GM21737 (cell line): ENCODE data around the gene TBC1D22A.

Source experiments
- ATAC-seq: cut with Tn5 transposase; IDR thresholded peaks from one replicate; pipeline ENCODE4 v1.9.1; 2021; ENCODE audit warnings: mild to moderate bottlenecking, moderate library complexity; ENCODE audit not compliant: unreplicated experiment

The TBC1D22A gene

DNA sequence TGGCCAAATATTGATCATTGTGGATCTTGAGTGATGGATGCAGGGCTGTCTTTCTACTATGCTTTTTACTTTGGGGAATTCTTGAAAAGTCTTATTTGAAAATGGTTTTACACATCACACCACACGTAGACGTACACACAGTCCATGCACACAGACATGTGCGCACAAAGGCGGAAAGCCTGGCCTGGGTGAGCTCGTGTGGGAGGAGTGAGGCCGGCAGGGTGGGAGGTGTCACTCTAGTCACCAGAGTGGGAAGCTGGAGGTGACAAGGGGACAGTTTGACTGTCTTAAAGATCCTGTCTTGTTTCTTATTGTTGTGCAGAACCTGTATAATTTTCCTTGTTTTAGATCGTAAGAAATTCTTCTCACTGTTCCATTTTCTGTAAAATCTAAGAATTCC, 326.9 kb downstream of the TBC1D22A start:
- no peak for ATAC-seq

DNA sequence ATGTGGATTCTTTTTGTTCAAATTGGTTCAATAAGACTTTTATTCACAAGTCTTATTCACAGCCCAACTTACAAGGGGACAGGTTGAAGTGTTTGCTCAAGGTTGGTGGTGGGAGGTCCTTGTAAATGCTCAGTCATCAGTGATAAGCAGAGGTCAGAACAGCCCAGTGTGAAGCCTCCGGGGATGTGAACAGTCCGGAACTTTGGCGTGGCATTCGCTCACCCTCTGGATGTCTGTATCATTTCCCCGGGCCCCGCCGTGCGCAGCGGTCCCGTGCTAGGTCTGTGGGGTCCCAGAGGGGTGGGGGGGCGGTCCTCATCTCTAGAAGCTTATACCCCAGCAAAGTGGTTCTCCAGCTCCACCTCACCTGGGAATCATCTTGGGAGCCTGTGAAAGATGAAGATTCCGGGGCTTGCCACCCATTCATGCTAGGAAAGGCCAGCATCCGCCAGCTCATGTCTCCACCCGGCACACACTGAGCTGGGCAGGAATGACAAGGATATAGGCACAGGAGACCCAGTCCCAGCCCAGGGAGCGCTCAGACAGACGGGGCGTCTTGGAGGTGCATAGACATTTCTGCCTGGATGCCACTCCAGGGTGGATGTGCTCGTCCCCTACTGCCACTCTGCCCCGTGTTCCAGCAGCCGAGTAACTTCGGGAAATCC, 327.5 kb downstream of the TBC1D22A start:
- ATAC-seq: no peak

DNA sequence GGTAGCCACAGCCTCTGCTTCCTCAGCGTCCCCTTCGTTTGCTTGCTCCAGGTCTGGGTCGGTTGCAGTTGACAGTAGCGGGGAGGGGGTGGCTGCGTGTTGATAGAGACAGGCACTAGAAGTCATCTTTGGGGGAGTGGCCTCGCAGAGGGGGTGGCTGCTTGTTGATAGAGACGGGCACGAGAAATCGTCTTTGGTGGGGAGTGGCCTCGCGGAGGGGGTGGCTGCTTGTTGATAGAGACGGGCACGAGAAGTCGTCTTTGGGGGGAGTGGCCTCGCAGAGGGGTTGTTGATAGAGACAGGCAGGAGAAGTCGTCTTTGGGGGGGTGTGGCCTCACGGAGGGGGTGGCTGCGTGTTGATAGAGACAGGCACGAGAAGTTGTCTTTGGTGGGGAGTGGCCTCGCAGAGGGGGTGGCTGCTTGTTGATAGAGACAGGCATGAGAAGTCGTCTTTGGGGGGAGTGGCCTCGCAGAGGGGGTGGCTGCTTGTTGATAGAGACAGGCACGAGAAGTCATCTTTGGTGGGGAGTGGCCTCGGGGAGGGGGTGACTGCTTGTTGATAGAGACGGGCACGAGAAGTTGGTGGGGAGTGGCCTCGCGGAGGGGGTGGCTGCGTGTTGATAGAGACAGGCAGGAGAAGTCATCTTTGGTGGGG, 328.3 kb downstream of the TBC1D22A start:
- ATAC-seq: no peak

DNA sequence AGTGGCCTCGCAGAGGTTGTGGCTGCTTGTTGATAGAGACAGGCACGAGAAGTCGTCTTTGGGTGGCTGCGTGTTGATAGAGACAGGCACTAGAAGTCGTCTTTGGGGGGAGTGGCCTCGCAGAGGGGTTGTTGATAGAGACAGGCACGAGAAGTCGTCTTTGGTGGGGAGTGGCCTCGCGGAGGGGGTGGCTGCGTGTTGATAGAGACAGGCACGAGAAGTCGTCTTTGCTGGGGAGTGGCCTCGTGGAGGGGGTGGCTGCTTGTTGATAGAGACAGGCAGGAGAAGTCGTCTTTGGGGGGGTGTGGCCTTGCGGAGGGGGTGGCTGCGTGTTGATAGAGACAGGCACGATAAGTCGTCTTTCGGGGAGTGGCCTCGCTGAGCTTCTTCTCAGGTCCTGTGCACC, 328.8 kb downstream of the TBC1D22A start:
- ATAC-seq: no peak

DNA sequence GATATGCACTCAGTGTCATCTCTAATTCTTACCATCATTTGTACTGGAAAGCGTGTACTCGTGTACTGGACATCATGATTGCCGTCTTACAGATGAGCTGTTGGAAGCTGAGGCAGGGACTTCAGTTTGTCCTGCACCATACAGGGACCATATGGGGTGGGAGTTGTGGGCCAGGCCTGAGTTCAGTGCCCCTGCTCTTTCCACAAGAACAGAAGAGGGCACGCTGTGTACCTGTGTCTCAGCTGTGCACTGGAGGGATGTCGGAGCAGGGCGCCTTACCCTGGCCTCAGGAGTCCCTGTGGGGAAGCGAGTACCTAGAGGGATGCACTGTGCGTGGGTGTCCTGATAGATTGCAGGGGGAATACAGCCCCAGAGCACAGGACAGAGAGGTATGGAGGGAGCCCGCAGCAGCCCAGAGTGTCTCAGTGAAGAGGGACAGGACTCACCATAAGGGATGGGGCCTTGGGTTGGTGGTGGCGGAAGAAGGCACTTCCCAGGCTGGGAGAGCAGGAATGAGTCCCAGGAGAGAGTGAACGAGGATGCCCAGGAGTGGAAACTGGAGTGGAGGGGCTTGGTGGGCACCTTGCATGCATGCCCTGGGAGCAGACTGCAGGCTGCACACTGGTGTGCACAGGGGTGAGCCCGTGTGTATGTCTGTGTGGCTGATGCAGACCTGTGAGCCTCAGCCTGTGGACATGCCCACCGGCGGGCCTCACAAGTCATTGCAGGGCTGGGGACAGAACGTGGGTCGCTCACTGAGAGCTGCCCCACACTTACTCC, 329.7 kb downstream of the TBC1D22A start:
- no peak for ATAC-seq

DNA sequence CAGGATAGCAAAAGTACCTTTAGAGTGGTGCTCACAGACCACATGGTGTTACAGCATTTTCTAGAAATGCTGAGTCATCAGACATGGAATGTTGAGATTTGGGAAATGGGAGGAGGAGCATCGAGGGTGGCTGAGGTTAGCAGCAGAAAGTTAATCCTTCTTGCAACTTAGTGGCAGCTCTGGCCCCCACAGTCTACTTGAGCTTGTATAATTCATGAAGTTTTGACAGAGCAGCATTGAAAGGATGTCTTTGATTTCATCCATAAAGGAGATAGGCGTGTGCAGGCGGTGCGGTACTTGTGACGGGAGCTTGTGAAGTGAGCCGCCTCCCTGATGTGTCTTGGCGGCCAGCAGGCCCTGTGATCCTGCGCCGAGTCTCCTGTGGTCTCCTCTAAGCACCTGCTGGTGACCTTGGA, 330.5 kb downstream of the TBC1D22A start:
- ATAC-seq: no peak

DNA sequence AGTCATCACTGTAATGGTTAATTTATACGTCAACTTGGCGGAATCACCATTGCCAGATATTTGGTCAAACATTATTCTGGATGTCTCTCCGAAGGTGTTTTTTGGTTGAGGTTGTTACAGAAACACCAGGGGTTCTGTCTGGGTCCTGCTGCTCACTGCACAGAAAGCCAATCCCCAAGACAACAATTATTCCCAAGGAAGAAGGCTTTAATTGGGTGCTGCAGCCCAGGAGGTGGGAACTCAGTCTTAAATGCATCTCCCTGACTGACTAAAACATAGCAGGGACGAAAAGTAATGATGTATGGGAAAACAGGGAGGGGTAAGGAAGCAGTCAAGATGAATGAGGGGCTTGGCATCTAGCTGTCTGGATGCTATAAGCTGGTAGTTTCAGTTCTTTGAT, 331.3 kb downstream of the TBC1D22A start:
- no peak for ATAC-seq

DNA sequence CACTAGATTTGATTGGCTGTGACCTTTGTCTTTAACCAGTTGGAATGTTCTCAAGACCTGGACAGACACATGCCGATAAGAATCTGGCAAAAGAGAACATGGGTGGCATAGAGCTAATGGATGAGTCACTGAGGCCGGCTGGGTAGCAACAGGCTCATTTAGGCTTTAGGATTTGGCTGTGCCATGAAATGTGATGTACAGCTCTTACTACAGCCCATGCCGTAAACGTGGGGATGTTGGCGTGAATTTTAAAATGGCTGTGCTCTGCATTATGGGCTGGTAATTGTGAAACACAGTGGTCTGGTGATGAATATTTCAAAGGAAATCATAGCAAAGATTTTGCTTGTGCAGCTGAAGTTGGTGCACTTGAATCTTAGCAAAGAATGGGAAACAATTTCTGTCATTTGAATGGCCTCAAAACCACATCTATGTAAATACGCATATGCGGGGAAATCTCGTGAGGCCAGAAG, 332.4 kb downstream of the TBC1D22A start:
- ATAC-seq: no peak

DNA sequence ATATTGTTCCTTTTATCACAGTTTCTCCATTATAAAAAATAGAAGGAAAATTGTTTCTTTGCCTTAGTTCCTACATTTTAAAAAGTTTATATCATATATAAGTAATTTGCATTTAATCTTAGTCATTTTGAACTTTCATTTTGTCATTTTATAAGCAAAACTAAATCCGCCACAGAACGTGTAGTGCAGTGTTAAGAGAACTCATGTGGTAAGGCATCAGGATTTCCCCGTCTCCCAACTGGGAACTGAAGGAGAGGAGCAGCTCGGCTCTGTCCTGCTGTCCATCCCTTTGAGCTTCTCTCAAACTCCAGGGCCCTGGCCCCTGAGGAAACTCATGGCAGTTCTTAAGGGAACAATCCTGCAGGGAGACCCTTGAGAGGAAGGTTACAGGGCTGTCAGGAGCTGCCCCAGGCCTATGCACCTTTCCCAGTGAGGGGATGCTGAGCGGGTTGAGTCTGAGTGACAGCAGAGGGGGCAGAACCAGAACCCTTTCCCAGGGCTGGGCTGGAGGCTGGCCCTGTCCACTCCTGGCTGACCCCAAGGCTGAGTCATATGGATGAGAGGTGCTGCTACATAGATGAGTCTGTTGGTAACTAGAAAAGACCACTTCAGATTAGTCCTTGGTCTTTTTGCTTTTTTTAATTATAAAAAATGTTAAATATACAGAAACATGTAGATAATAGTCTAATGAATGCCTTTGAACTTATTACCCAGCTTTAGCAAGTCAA, 333.1 kb downstream of the TBC1D22A start:
- no peak for ATAC-seq

DNA sequence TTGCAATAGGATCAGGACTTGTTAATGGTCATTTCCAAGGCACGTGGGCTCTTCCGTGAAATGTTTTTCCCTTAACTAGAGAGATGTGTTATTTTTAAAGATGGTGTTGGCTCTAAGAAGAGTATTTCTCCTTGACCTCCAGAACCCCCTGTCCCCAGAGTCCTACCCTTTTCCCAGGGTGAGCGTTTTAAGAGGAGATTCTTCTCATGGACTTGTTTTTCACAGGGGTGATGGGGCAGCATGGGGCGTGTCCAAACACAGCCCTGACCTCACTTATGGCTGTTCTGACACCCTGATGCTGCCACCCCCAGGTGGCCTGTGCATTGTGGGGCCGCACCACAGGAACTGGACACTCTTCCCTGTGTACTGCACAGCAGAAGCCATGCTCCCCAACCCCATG, 335.7 kb downstream of the TBC1D22A start:
- ATAC-seq: no peak

DNA sequence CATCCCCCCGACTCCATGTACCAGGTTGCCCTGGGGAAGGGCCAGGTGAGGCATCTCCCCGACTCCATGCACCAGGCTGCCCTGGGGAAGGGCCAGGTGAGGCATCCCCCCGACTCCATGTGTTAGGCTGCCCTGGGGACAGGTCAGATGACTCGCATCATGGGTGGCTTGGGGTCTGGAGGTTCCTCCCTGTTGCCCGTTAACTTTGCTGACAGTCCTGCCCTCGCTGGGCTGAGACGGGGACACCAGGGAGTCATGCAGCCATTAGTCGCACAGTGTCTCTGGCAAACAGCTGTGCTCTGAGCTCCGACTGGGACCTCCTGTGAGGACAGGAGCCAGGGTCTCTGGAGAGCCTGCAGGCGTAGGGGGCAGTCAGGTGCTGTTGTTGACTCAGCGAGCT, 336.1 kb downstream of the TBC1D22A start:
- no peak for ATAC-seq

DNA sequence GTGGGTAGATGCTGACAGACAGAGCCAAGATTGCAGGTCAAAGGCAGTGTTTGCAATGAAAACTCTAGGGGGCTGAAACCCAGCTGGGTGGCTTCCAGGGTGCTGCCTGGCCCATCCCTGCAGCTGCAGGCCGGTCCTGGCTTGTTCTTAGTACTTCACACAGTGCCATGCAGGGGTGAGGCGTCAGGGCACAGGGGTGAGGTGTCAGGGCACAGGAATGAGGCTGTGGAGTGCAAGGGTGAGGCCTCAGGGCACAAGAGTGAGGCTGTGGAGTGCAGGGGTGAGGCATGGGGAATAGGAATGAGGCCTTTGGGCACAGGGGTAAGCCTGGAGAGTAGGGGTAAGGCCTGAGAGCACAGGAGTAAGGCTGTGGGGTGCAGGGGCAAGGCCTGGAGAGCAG, 337.6 kb downstream of the TBC1D22A start:
- ATAC-seq: no peak

DNA sequence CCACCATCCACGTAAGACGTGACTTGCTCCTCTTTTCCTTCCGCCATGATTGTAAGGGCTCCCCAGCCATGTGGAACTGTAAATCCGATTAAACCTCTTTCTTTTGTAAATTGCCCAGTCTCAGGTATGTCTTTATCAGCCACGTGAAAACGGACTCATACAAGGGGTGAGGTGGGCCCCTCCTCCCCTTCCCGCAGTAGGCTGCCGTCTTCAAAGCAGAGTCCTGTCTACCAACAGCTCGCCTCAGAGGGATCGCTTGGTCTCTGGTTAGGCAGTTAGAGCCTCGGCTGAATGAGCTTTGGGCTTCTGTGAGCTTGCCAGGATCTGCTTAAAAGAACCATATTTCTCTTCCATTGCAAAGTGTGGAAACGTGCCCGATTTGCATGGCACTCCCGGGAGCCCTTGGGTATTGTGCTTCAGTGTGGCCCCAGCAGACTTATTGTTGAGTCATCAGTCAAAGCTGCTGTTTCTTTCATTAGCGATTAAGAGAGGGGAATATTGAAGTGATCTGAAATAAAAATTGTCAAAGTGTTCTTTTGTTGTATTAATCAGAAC, 338.3 kb downstream of the TBC1D22A start:
- ATAC-seq: no peak

DNA sequence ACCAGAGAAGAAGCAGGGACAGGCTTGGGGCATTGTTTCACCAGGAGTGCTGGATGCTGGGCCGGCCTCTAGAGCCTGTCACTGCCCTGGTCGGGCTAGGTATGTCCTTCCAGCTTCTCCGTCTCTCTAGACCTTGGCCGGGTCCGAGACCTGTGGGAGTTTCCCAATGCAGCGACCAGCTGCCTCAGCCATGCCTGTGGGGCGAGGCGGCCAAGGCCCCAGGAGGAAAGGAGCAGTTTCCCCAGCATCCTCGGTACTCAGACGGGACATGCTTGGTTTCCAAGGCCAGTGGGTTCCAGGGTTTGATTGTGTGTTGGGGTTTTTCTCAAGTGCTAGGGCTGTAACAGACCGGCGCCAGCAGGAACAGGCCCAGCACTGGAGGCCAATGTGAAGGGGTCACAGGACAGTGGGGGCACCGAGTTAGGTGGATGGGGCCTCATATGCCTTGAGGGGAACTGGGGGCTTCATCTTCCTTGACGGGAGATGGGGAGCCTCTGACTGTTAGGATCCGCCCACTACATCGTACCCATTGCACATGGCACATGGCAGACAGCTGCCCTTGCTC, 339.0 kb downstream of the TBC1D22A start:
- ATAC-seq: no peak

DNA sequence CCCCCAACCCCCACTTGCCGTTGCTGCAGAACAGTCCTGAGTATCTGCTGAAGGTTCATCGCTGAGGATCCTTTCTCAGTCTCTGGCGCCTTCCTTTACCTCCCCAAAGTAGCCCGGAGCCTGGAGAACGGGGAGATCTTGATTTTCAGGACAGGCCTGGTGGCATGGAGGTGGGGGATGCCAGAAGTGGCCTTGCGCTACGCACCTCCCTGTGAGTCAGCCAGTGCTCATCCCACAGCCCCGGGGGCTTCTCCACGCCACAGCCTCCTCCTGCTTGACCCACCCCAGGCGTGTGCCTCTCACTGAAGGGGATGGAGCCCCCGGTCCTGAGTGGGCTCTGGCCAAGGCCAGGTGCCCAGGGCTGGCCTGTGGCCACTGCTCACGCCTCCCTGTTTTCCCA, 339.6 kb downstream of the TBC1D22A start:
- no peak for ATAC-seq

DNA sequence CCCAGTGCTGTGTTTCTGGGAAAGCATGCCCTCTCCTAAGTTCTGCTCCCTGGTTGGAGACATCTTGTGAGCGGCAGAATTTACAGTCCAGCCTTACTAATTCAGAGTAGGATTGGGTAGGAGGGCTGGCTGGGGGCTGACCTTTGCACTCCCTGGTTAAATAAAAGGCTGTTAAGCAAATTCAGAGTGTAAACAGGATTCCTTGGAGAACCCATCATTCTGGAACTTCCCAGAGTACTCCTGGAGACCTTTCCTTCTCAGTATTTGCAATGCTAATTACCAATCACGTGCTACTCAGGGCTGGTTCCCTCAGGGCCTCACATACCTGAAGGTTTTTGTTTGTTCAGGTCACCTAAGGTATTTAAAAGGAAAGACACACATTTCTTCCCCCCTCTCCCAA, 340.2 kb downstream of the TBC1D22A start:
- ATAC-seq: no peak

DNA sequence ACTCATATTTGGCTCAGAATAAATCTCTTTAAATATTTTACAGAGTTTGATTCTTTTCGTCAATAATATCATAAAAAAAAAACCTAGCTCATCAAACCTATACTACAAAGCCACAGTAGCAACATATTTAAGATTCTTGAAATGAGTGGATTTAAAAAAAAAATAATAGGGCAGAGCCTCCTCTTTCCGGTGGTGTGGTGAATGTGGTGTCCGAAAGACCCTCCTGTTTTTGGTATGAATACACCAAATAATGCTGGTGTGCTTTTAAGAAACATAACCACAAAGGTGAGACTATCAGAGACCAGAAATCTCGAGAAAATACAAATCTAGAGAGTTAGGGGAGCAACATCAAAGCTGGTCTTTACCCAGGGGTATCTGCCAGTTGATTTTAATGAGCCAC, 342.6 kb downstream of the TBC1D22A start:
- ATAC-seq: no peak

DNA sequence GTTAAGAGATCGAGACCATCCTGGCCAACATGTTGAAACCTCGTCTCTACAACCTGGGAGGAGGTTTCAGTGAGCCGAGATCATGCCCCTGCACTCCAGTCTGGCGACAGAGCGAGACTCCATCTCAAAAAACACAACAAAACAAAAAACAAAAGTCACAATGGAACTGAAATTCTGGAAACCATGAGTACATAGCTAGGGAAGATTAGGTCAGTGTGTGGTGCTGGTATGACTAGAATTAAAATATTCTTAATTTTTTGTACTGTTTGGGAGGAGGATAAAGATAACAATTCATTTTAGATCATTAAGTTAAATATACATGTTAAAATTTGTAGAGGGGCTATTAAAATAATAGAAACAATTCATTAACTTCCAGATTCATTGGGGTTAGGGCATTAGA, 344.4 kb downstream of the TBC1D22A start:
- ATAC-seq: no peak

DNA sequence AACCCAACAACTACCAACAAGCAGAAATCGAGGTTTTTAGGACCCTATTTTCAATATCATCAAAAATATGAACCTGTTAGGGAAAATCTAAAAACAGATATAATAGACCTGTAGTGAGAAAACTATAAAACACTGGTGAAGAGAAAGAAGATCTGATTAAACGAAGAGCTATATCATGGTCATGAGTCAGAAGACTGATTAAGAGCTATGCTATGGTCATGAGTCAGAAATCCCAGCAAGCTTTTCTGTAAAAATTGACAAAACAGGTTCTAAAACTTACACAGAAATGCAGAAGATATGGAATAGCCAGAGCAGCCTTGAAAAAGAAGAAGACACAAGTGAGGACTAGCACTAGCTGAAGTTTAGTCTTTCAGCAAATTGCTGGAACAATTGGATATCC, 345.0 kb downstream of the TBC1D22A start:
- no peak for ATAC-seq

DNA sequence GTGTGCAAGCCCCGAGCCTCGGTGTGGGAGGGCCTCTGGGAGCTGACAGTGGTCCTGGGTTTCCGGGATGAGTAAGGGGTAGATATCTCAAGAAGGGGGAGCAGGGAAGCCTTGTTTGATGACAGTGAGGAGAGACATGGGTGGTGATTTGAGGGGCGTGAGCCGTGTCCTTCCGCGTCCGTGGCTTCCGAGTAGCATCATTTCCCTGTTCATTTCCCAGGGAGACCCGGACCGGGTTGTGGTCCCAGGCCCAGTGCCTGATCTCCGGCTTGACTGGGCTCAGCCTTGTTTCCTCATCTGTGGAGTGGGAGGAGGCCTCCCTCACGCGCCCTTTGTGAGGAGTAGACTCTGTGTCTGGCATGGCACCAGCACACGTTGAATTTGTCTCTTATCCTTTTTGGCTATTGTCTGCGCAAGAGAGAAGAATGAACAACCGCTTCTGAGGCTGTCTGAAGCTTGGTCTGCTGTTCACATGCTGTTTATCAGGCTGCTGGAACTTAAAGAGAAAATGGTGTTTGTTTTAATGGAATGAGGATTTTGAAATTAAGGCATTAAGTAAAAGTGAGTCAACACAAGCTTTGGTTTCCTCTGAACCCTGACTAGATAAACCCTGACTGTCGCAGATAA, 348.5 kb downstream of the TBC1D22A start:
- ATAC-seq: no peak
